Measurements from ENCODE around the gene CNDP2.
"Not testable (repeated sequence)": the region's sequence is repeated elsewhere in the genome, so short reads cannot be mapped to it uniquely, and the experiment has no call there.

Gene CNDP2

DNA sequence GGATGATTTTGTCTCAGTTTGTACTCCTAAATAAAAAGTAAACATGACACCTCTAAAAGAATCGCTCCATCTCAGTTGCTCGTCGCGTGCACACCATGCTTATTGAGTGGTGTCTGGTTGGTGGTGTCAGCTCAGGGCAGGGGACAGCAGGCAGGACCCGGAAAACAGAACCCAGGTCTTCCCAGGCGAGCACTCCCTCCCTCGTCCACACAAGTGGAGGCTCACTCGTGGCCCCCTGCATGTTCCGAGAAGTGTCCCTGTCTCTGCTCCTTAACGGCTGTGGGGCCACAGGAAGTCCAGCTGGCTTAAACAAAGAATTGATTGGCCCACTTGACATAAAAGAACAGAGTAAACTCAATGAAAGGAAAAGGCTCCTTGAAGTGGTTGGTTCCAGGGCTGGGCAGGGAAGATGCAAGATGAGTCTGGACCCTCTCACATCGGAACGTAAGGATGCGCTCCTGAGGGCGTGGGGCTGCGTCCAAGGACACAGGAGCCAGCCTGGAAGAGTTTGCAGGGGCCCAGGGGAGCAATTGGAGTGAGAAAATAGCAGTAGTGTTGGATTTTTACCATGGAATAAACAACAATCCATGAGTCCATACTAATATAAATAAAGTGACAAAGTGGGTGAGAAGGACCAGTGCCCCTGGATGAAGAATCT lies 25.0 kb downstream of the CNDP2 start:
- no peak overlapping the region for H3K27ac ChIP-seq (ENCODE audit: low read length)
- no peaks in the 10 kb centered on the region for H3K27me3 ChIP-seq (replicated peaks; ENCODE audit: insufficient read depth, low read length)
- H2AFZ ChIP-seq (ENCODE audit: low read length) = no peak overlapping the region
- no peak overlapping the region for H3K4me3 ChIP-seq (ENCODE audit: low read length)
- H3K9me2 ChIP-seq (replicated peaks; ENCODE audit: insufficient read depth, low read length) = no peaks in the 10 kb centered on the region
- no peaks in the 10 kb centered on the region for H3K9me3 ChIP-seq (replicated peaks; ENCODE audit: insufficient read depth, low read length)
- H3K9ac ChIP-seq (ENCODE audit: low read length) = no peak overlapping the region
- H3F3A ChIP-seq (ENCODE audit: insufficient read depth, low read length) = peaks cover 3% of the 10 kb centered on the region; the same call in 1 of the 2 replicates
- no peaks in the 10 kb centered on the region for H3K79me2 ChIP-seq (ENCODE audit: low read length)
- H4K20me1 ChIP-seq (ENCODE audit: insufficient read depth, low read length) = no peaks in the 10 kb centered on the region
- H3K4me1 ChIP-seq (ENCODE audit: low read length) = no peaks in the 10 kb centered on the region
- DNase-seq = no peak
- H3K36me3 ChIP-seq (replicated peaks; ENCODE audit: insufficient read depth, low read length) = no peaks in the 10 kb centered on the region
- TF ChIP-seq, protein P1, sequence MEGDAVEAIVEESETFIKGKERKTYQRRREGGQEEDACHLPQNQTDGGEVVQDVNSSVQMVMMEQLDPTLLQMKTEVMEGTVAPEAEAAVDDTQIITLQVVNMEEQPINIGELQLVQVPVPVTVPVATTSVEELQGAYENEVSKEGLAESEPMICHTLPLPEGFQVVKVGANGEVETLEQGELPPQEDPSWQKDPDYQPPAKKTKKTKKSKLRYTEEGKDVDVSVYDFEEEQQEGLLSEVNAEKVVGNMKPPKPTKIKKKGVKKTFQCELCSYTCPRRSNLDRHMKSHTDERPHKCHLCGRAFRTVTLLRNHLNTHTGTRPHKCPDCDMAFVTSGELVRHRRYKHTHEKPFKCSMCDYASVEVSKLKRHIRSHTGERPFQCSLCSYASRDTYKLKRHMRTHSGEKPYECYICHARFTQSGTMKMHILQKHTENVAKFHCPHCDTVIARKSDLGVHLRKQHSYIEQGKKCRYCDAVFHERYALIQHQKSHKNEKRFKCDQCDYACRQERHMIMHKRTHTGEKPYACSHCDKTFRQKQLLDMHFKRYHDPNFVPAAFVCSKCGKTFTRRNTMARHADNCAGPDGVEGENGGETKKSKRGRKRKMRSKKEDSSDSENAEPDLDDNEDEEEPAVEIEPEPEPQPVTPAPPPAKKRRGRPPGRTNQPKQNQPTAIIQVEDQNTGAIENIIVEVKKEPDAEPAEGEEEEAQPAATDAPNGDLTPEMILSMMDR (IDR thresholded peaks at IDR 0.05; ENCODE audit: low read length) = no peak
- TF ChIP-seq EZH2 (optimal IDR thresholded peaks at IDR 0.05; ENCODE audit: low read depth, low read length) (no peak), EZH2phosphoT487 (IDR thresholded peaks at IDR 0.05; ENCODE audit: low read length) (no peak)
- no peak overlapping the region for H3K4me2 ChIP-seq (ENCODE audit: low read depth, low read length)

DNA sequence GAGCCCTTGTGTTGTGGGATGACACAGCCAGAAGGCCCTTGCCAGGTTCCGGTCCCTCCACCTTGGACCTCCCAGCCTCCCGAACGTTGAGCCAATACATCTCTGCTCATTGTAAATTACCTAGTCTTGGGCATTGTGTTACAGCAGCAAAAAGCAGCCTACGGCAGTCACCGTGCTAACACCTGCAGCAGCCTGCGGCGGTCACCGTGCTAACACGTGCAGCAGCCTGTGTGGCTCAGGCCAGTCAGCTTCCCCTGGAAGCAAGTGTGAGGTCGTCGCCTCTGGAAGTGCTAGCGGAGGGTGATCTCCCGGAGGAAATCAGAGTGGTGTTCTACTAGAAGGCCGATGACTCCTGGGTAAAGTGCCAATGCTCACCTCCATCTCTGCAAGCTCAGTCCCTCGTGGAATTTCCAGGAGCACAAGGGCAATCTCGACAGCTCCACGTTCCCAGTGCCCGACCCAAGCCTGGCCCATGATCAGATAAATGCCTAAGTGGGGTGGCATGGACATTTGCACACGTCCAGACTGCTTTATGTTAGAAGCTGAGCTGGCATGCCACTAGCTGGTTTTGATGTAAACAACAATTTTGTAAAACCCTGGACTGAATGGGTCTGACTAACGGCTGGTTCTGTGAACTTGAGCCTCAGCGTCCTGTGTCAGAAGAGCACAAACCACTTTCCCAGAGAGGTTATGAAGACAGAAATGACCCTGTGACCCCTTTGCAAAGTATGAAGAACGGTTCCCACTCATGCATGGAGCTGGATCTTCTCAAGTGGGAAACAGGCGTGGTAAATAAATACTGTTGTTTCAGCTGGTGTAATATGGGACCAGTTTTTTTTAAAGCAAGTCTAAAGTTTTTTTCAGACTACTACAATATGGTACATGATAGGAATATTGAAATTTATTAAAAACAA lies 26.7 kb downstream of the CNDP2 start:
- H3F3A ChIP-seq (ENCODE audit: insufficient read depth, low read length) = peaks cover 3% of the 10 kb centered on the region; the same call in 1 of the 2 replicates
- TF ChIP-seq, protein P1 (IDR thresholded peaks at IDR 0.05; ENCODE audit: low read length) = no peak
- TF ChIP-seq EZH2phosphoT487 (IDR thresholded peaks at IDR 0.05; ENCODE audit: low read length) (no peak), EZH2 (optimal IDR thresholded peaks at IDR 0.05; ENCODE audit: low read depth, low read length) (no peak)
- H3K4me3 ChIP-seq (ENCODE audit: low read length) = no peak overlapping the region
- H3K27ac ChIP-seq (ENCODE audit: low read length) = no peak overlapping the region
- no peaks in the 10 kb centered on the region for H4K20me1 ChIP-seq (ENCODE audit: insufficient read depth, low read length)
- H3K4me2 ChIP-seq (ENCODE audit: low read depth, low read length) = no peak overlapping the region
- H3K27me3 ChIP-seq (replicated peaks; ENCODE audit: insufficient read depth, low read length) = no peaks in the 10 kb centered on the region
- H3K36me3 ChIP-seq (replicated peaks; ENCODE audit: insufficient read depth, low read length) = no peaks in the 10 kb centered on the region
- H3K9ac ChIP-seq (ENCODE audit: low read length) = no peak overlapping the region
- H3K79me2 ChIP-seq (ENCODE audit: low read length) = no peaks in the 10 kb centered on the region
- no peak for DNase-seq
- H3K9me3 ChIP-seq (replicated peaks; ENCODE audit: insufficient read depth, low read length) = no peaks in the 10 kb centered on the region
- peaks cover 4% of the 10 kb centered on the region for H3K4me1 ChIP-seq (ENCODE audit: low read length)
- no peak overlapping the region for H2AFZ ChIP-seq (ENCODE audit: low read length)
- no peaks in the 10 kb centered on the region for H3K9me2 ChIP-seq (replicated peaks; ENCODE audit: insufficient read depth, low read length)

DNA sequence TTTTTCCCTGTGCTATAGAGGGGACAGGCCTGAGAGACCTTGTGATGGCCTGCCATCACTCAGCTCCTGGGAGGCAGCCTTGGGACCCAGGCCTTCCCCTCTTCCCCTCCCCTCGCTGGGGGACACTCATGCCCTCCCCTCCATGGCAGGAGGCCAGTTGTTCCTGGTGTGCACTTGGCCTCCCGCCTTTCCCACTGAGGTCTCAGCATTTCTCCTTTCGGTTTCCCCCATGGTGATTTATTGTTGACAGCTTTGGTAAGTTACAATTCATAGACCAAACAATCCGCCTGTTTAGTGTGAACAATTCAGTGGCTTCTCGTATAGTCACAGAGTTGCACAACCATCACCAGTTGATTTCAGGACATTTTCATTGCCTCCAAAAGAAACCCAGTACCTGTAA lies 27.9 kb downstream of the CNDP2 start:
- no peaks in the 10 kb centered on the region for H3K9me2 ChIP-seq (replicated peaks; ENCODE audit: insufficient read depth, low read length)
- no peaks in the 10 kb centered on the region for H3K9me3 ChIP-seq (replicated peaks; ENCODE audit: insufficient read depth, low read length)
- H2AFZ ChIP-seq (ENCODE audit: low read length) = no peak overlapping the region
- TF ChIP-seq, protein P1 (IDR thresholded peaks at IDR 0.05; ENCODE audit: low read length) = no peak
- TF ChIP-seq EZH2 (optimal IDR thresholded peaks at IDR 0.05; ENCODE audit: low read depth, low read length) (no peak), EZH2phosphoT487 (IDR thresholded peaks at IDR 0.05; ENCODE audit: low read length) (no peak)
- H3K4me2 ChIP-seq (ENCODE audit: low read depth, low read length) = no peak overlapping the region
- H4K20me1 ChIP-seq (ENCODE audit: insufficient read depth, low read length) = no peaks in the 10 kb centered on the region
- H3K4me3 ChIP-seq (ENCODE audit: low read length) = no peak overlapping the region
- H3K79me2 ChIP-seq (ENCODE audit: low read length) = no peaks in the 10 kb centered on the region
- DNase-seq = no peak
- H3K4me1 ChIP-seq (ENCODE audit: low read length) = peaks cover 16% of the 10 kb centered on the region
- H3K27ac ChIP-seq (ENCODE audit: low read length) = no peak overlapping the region
- no peaks in the 10 kb centered on the region for H3K27me3 ChIP-seq (replicated peaks; ENCODE audit: insufficient read depth, low read length)
- no peak overlapping the region for H3K9ac ChIP-seq (ENCODE audit: low read length)
- H3F3A ChIP-seq (ENCODE audit: insufficient read depth, low read length) = peaks cover 3% of the 10 kb centered on the region; the same call in 1 of the 2 replicates
- no peaks in the 10 kb centered on the region for H3K36me3 ChIP-seq (replicated peaks; ENCODE audit: insufficient read depth, low read length)

DNA sequence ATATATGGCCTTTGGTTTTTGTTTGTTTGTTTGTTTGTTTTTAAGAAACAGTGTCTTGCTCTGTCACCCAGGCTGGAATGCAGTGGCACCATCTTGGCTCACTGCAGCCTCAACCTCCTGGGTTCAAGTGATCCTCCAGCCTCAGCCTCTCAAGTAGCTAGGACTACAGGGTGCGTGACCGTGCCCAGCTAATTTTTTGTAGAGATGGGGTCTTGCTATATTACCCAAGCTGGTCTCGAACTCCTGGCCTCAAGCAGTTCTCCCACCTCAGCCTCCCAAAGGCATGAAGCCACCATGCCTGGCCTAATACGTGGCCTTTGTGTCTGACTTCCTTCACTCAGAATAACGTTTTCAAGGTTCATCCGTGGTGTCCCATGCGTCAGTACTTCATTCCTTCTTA lies 28.8 kb downstream of the CNDP2 start:
- H4K20me1 ChIP-seq (ENCODE audit: insufficient read depth, low read length); H3K36me3 ChIP-seq (replicated peaks; ENCODE audit: insufficient read depth, low read length); H3K79me2 ChIP-seq (ENCODE audit: low read length); H3K9me3 ChIP-seq (replicated peaks; ENCODE audit: insufficient read depth, low read length); H3K9ac ChIP-seq (ENCODE audit: low read length); H3K4me2 ChIP-seq (ENCODE audit: low read depth, low read length); H3F3A ChIP-seq (ENCODE audit: insufficient read depth, low read length); DNase-seq; H2AFZ ChIP-seq (ENCODE audit: low read length); H3K9me2 ChIP-seq (replicated peaks; ENCODE audit: insufficient read depth, low read length); H3K4me3 ChIP-seq (ENCODE audit: low read length); H3K27ac ChIP-seq (ENCODE audit: low read length); H3K27me3 ChIP-seq (replicated peaks; ENCODE audit: insufficient read depth, low read length): not testable (repeated sequence)
- peaks cover 22% of the 10 kb centered on the region for H3K4me1 ChIP-seq (ENCODE audit: low read length)

Data from MM.1S (cell line).